ENCODE measurements around the gene MAB21L4.

GRCh38 chr2:240896871-240897692 is 1.1 kb upstream of the MAB21L4 start:
- TF ChIP-seq POLR2A (IDR thresholded peaks at IDR 0.05) (no peak), CTCF (IDR thresholded peaks at IDR 0.05) (no peak)

All from thyroid gland (tissue), 4 donors.